IPS-20b (cell line): ENCODE measurements around the gene CSDE1.

Experiments
- H3K27ac ChIP-seq: one replicate; pipeline ENCODE4 v1.5.1; 2013; ENCODE audit warnings: low read length
- H3K27me3 ChIP-seq: 2 replicates; pipeline ENCODE4 v1.6.1; 2013; ENCODE audit warnings: mild to moderate bottlenecking, low read length, inconsistent platforms; ENCODE audit not compliant: insufficient read depth
- H3K36me3 ChIP-seq: 2 replicates; pipeline ENCODE4 v1.6.1; 2013; ENCODE audit warnings: low read depth, mild to moderate bottlenecking, inconsistent platforms, low read length, moderate library complexity; ENCODE audit not compliant: insufficient read depth
- H3K4me1 ChIP-seq: 2 replicates; pipeline ENCODE4 v1.6.1; 2013; ENCODE audit warnings: mild to moderate bottlenecking, control low read depth, inconsistent platforms, low read length, moderate library complexity; ENCODE audit not compliant: insufficient read depth
- H3K4me3 ChIP-seq: 2 replicates; pipeline ENCODE4 v1.5.1; 2013; ENCODE audit warnings: mild to moderate bottlenecking, low read length, inconsistent platforms
- H3K9ac ChIP-seq: 2 replicates; pipeline ENCODE4 v1.6.1; 2013; ENCODE audit warnings: low read depth, mild to moderate bottlenecking, inconsistent platforms, low read length, moderate library complexity
- H3K9me3 ChIP-seq: 2 replicates; pipeline ENCODE4 v1.6.1; 2013; ENCODE audit warnings: mild to moderate bottlenecking, low read depth, low read length, inconsistent platforms; ENCODE audit not compliant: insufficient read depth

Gene CSDE1

GRCh38 chr1:114745291-114745690 lies 12.5 kb downstream of the CSDE1 start:
- no peak overlapping the region for H3K9ac ChIP-seq
- H3K36me3 ChIP-seq, result peaks cover 99% of the 10 kb centered on the region
- H3K27ac ChIP-seq, result no peak overlapping the region
- no peaks in the 10 kb centered on the region for H3K9me3 ChIP-seq
- H3K4me1 ChIP-seq, result no peaks in the 10 kb centered on the region
- no peak overlapping the region for H3K4me3 ChIP-seq
- H3K27me3 ChIP-seq, result no peaks in the 10 kb centered on the region

GRCh38 chr1:114741963-114742746 lies 15.6 kb downstream of the CSDE1 start:
- no peak overlapping the region for H3K27ac ChIP-seq
- H3K36me3 ChIP-seq, result peaks cover 99% of the 10 kb centered on the region
- H3K4me1 ChIP-seq, result no peaks in the 10 kb centered on the region

GRCh38 chr1:114740331-114740730 lies 17.5 kb downstream of the CSDE1 start:
- H3K27ac ChIP-seq, result no peak overlapping the region
- H3K36me3 ChIP-seq, result peaks cover 99% of the 10 kb centered on the region

More at GRCh38 chr1:114741963-114742746, 15.6 kb downstream of the CSDE1 start:
- H3K9me3 ChIP-seq, result no peaks in the 10 kb centered on the region
- no peak overlapping the region for H3K9ac ChIP-seq
- no peak overlapping the region for H3K4me3 ChIP-seq
- no peaks in the 10 kb centered on the region for H3K27me3 ChIP-seq

GRCh38 chr1:114737314-114737849 lies 20.4 kb downstream of the CSDE1 start:
- Histone ChIP-seq H3K27me3 (no peaks in the 10 kb centered on the region), H3K9me3 (no peaks in the 10 kb centered on the region), H3K9ac (no peak overlapping the region), H3K4me1 (no peaks in the 10 kb centered on the region), H3K36me3 (peaks cover 100% of the 10 kb centered on the region), H3K4me3 (no peak overlapping the region), H3K27ac (no peak overlapping the region)

More at GRCh38 chr1:114740331-114740730, 17.5 kb downstream of the CSDE1 start:
- H3K9me3 ChIP-seq, result no peaks in the 10 kb centered on the region
- no peaks in the 10 kb centered on the region for H3K4me1 ChIP-seq
- H3K4me3 ChIP-seq, result no peak overlapping the region
- no peaks in the 10 kb centered on the region for H3K27me3 ChIP-seq
- no peak overlapping the region for H3K9ac ChIP-seq

GRCh38 chr1:114735479-114735878 lies 22.3 kb downstream of the CSDE1 start:
- Histone ChIP-seq H3K27me3 (no peaks in the 10 kb centered on the region), H3K27ac (no peak overlapping the region), H3K4me3 (no peak overlapping the region), H3K4me1 (no peaks in the 10 kb centered on the region), H3K9ac (no peak overlapping the region), H3K9me3 (no peaks in the 10 kb centered on the region), H3K36me3 (peaks cover 100% of the 10 kb centered on the region)

- Histone ChIP-seq H3K27me3 (no peaks in the 10 kb centered on the region), H3K4me3 (no peak overlapping the region), H3K27ac (no peak overlapping the region), H3K9me3 (no peaks in the 10 kb centered on the region), H3K9ac (no peak overlapping the region), H3K36me3 (peaks cover 100% of the 10 kb centered on the region), H3K4me1 (no peaks in the 10 kb centered on the region)
Observed at GRCh38 chr1:114729782-114730181, 28.0 kb downstream of the CSDE1 start.

GRCh38 chr1:114728553-114728952 lies 29.2 kb downstream of the CSDE1 start:
- H3K27me3 ChIP-seq, result no peaks in the 10 kb centered on the region
- H3K36me3 ChIP-seq, result peaks cover 100% of the 10 kb centered on the region
- no peak overlapping the region for H3K4me3 ChIP-seq
- no peaks in the 10 kb centered on the region for H3K4me1 ChIP-seq
- no peaks in the 10 kb centered on the region for H3K9me3 ChIP-seq
- H3K9ac ChIP-seq, result no peak overlapping the region
- H3K27ac ChIP-seq, result no peak overlapping the region

- Histone ChIP-seq H3K27me3 (no peaks in the 10 kb centered on the region), H3K4me3 (no peak overlapping the region), H3K36me3 (peaks cover 99% of the 10 kb centered on the region), H3K4me1 (no peaks in the 10 kb centered on the region), H3K9me3 (no peaks in the 10 kb centered on the region), H3K27ac (no peak overlapping the region), H3K9ac (no peak overlapping the region)
Observed at GRCh38 chr1:114725230-114725629, 32.6 kb downstream of the CSDE1 start.

- H3K4me3 ChIP-seq, result no peak overlapping the region
- H3K27ac ChIP-seq, result no peak overlapping the region
- no peaks in the 10 kb centered on the region for H3K27me3 ChIP-seq
- no peaks in the 10 kb centered on the region for H3K4me1 ChIP-seq
- no peaks in the 10 kb centered on the region for H3K9me3 ChIP-seq
- peaks cover 99% of the 10 kb centered on the region for H3K36me3 ChIP-seq
- no peak overlapping the region for H3K9ac ChIP-seq
Observed at GRCh38 chr1:114723915-114724314, 33.9 kb downstream of the CSDE1 start.

- peaks cover 99% of the 10 kb centered on the region for H3K36me3 ChIP-seq
- no peaks in the 10 kb centered on the region for H3K27me3 ChIP-seq
- no peaks in the 10 kb centered on the region for H3K4me1 ChIP-seq
- no peak overlapping the region for H3K4me3 ChIP-seq
- no peak overlapping the region for H3K9ac ChIP-seq
- H3K27ac ChIP-seq, result no peak overlapping the region
- H3K9me3 ChIP-seq, result no peaks in the 10 kb centered on the region
Observed at GRCh38 chr1:114723457-114723856, 34.3 kb downstream of the CSDE1 start.

GRCh38 chr1:114720492-114720891 lies 37.3 kb downstream of the CSDE1 start:
- Histone ChIP-seq H3K9me3 (no peaks in the 10 kb centered on the region), H3K27me3 (no peaks in the 10 kb centered on the region), H3K27ac (no peak overlapping the region), H3K4me1 (peaks cover 4% of the 10 kb centered on the region), H3K4me3 (no peak overlapping the region), H3K9ac (no peak overlapping the region), H3K36me3 (peaks cover 85% of the 10 kb centered on the region)

- peaks cover 78% of the 10 kb centered on the region for H3K36me3 ChIP-seq
- H3K9ac ChIP-seq, result no peak overlapping the region
- no peak overlapping the region for H3K4me3 ChIP-seq
- H3K27me3 ChIP-seq, result no peaks in the 10 kb centered on the region
- no peaks in the 10 kb centered on the region for H3K9me3 ChIP-seq
- H3K4me1 ChIP-seq, result peaks cover 6% of the 10 kb centered on the region
- no peak overlapping the region for H3K27ac ChIP-seq
Observed at GRCh38 chr1:114719424-114719787, 38.4 kb downstream of the CSDE1 start.
